Spleen (tissue), 7 donors: Measurements from ENCODE around the gene CCZ1B.
"Not testable (repeated sequence)": the region's sequence is repeated elsewhere in the genome, so short reads cannot be mapped to it uniquely, and the experiment has no call there.

Experiments used
- POLR2A ChIP-seq, 3 donors: fragments of 450-650 bp; IDR thresholded peaks; one replicate each; pipeline ENCODE4 v1.5.1; 2017; ENCODE audit warnings: antibody characterized with exemption in 3 of 3, mild to moderate bottlenecking in 1 of 3
- TF ChIP-seq, protein P1 (sequence below), 11 experiments: fragments of 200-600 bp in 7 of 11; fragments of 450-650 bp in 4 of 11; sonication (generic) in 4 of 11; IDR thresholded peaks in 8 of 11; conservative IDR thresholded peaks in 3 of 11; 1 replicate in 7 of 11; 2 replicates in 4 of 11; pipeline versions ENCODE4 v1.4.0 to v1.8.0; 2016 to 2021; ENCODE audit warnings: antibody characterized with exemption in 11 of 11, inconsistent platforms in 4 of 11, mild to moderate bottlenecking in 1 of 11
- donor health status: DM: no; HTN: no; CAD: no; lungs with moderate emphysema.
- donor health status: DM: no; HTN: no; CAD: no.
- donor health status: DM: no; HTN: no; CAD: no.

DNA sequence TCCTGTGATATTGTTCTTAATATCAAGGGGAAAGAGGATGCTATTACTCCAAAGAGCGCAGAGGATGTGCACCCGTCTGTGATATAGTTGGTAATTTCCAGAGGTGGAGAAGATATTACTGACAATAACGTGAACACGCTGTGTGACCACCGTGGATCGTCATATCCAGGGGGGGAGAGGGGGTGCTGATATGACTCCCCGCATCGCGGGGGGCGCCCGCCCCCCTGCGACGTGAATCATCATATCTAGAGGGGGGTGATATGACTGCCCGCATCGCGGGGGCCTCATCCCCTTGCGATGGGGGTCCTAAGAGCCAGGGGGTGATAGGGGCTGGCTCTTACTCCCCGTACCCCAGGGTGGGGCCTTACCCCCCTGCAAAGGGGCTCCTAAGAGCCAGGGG is 21.7 kb upstream of the CCZ1B start:
- not testable (repeated sequence) for TF ChIP-seq POLR2A (IDR thresholded peaks at IDR 0.05)
- TF ChIP-seq, protein P1, sequence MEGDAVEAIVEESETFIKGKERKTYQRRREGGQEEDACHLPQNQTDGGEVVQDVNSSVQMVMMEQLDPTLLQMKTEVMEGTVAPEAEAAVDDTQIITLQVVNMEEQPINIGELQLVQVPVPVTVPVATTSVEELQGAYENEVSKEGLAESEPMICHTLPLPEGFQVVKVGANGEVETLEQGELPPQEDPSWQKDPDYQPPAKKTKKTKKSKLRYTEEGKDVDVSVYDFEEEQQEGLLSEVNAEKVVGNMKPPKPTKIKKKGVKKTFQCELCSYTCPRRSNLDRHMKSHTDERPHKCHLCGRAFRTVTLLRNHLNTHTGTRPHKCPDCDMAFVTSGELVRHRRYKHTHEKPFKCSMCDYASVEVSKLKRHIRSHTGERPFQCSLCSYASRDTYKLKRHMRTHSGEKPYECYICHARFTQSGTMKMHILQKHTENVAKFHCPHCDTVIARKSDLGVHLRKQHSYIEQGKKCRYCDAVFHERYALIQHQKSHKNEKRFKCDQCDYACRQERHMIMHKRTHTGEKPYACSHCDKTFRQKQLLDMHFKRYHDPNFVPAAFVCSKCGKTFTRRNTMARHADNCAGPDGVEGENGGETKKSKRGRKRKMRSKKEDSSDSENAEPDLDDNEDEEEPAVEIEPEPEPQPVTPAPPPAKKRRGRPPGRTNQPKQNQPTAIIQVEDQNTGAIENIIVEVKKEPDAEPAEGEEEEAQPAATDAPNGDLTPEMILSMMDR (IDR thresholded peaks at IDR 0.05 in 8 of 11, conservative IDR thresholded peaks at IDR 0.05 in 3 of 11), result not testable (repeated sequence)
